GM21737 (cell line): ENCODE results near the gene RP2.
A peak's percentile ranks its signal among the peaks of the same experiment; 100 is the strongest.

Experiments
- ATAC-seq: cut with Tn5 transposase; IDR thresholded peaks from one replicate; pipeline ENCODE4 v1.9.1; 2021; ENCODE audit warnings: mild to moderate bottlenecking, moderate library complexity; ENCODE audit not compliant: unreplicated experiment

RP2 gene

GRCh38 chrX:46836701-46837557, at the start of gene RP2:
Gene RP2 (plus strand): TSS chrX:46837043. CDS start chrX:46837101, 58 bp downstream.
- ATAC-seq, result peak; percentile 86

- ATAC-seq, result no peak
These were observed 47.9 kb upstream of the RP2 start for GRCh38 chrX:46788902-46789301.

- no peak for ATAC-seq
These were observed 44.7 kb upstream of the RP2 start for GRCh38 chrX:46791927-46792809.

GRCh38 chrX:46792810-46793188, 44.0 kb upstream of the RP2 start:
- no peak for ATAC-seq

- no peak for ATAC-seq
These were observed 43.3 kb upstream of the RP2 start for GRCh38 chrX:46793386-46794143.

- ATAC-seq, result no peak
These were observed 40.2 kb upstream of the RP2 start for GRCh38 chrX:46796574-46797191.

GRCh38 chrX:46803140-46803539, 33.7 kb upstream of the RP2 start:
- ATAC-seq, result no peak

GRCh38 chrX:46805270-46805669, 31.6 kb upstream of the RP2 start:
- ATAC-seq, result no peak

GRCh38 chrX:46811121-46811520, 25.7 kb upstream of the RP2 start:
- no peak for ATAC-seq

GRCh38 chrX:46812445-46812844, 24.4 kb upstream of the RP2 start:
- ATAC-seq, result no peak

GRCh38 chrX:46814966-46815365, 21.9 kb upstream of the RP2 start:
- no peak for ATAC-seq

- ATAC-seq, result no peak
These were observed 17.7 kb upstream of the RP2 start for GRCh38 chrX:46819136-46819535.

- ATAC-seq, result no peak
These were observed 16.3 kb upstream of the RP2 start for GRCh38 chrX:46820391-46821100.

GRCh38 chrX:46823481-46823880, 13.4 kb upstream of the RP2 start:
- ATAC-seq, result no peak

- ATAC-seq, result no peak
These were observed 5.0 kb upstream of the RP2 start for GRCh38 chrX:46831765-46832327.

GRCh38 chrX:46837558-46838485, 979 bp downstream of the RP2 start:
- no peak for ATAC-seq

GRCh38 chrX:46838486-46838870, 1.6 kb downstream of the RP2 start:
- ATAC-seq, result no peak

GRCh38 chrX:46838974-46839480, 2.2 kb downstream of the RP2 start:
- ATAC-seq, result no peak

GRCh38 chrX:46840946-46841345, 4.1 kb downstream of the RP2 start:
- ATAC-seq, result no peak
